Measurements from ENCODE around the gene PLXNB2. TPM values are rescaled to one million over a fixed set of nuclear protein-coding genes. Genes with fewer than 3 reads are reported as not detected.

The PLXNB2 gene
- polyA plus RNA-seq, 1 donor from 2014 or later: 38.6 TPM

GRCh38 chr22:50286275-50286674, 21.2 kb downstream of the PLXNB2 start:
- Histone ChIP-seq H3K36me3 (ENCODE audit: insufficient read depth, low read length) (no peaks in the 10 kb centered on the region), H3K9me2 (ENCODE audit: insufficient read depth, low read length) (no peaks in the 10 kb centered on the region), H3K27me3 (ENCODE audit: insufficient read depth, low read depth, low read length) (no peaks in the 10 kb centered on the region), H3K79me2 (replicated peaks; ENCODE audit: insufficient read depth, low read length) (peaks cover 5% of the 10 kb centered on the region), H3K4me3 (ENCODE audit: low read length) (no peak overlapping the region), H3K4me2 (ENCODE audit: low read length) (no peak overlapping the region), H2AFZ (ENCODE audit: low read depth, low read length) (no peak overlapping the region), H3K9ac (ENCODE audit: low read length) (no peak overlapping the region), H3F3A (ENCODE audit: insufficient read depth, low read length, poor library complexity, severe bottlenecking) (no peaks in the 10 kb centered on the region), H3K27ac (ENCODE audit: low read length) (no peak overlapping the region), H3K9me3 (ENCODE audit: low read length) (no peaks in the 10 kb centered on the region), H4K20me1 (ENCODE audit: insufficient read depth) (no peaks in the 10 kb centered on the region)
- TF ChIP-seq SMC3 (conservative IDR thresholded peaks at IDR 0.05; ENCODE audit: poor library complexity): no peak
- TF ChIP-seq REST (IDR thresholded peaks at IDR 0.05; ENCODE audit: borderline replicate concordance): no peak
- TF ChIP-seq TAF1 (IDR thresholded peaks at IDR 0.05; ENCODE audit: low read depth): no peak

DNA sequence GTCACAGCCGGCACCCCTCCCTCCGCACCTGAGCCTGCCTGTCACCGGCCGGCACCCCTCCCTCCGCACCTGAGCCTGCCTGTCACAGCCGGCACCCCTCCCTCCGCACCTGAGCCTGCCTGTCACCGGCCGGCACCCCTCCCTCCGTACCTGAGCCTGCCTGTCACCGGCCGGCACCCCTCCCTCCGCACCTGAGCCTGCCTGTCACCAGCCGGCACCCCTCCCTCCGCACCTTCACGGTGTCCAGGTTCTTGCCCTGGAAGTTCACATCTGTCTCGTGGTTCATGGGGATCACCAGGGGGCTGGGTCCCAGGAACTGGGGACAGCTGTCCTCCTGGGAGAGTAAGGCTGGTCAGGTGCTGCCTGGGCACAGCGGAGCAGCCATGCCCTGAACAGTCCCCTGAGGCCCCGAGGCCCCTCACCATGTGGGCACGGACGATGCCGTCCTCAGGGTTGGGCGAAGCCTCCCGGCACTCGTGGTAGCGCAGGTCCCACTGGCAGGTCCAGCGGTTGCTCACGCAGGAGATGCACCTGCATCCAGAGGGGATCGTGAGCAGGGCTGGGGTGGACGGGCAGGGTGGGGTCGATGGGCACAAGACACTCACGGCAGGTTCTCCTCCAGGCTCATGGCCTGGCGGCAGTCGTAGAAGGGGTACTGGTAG, 21.7 kb downstream of the PLXNB2 start:
- H3K27ac ChIP-seq (ENCODE audit: low read length): no peak overlapping the region
- no peaks in the 10 kb centered on the region for H3F3A ChIP-seq (ENCODE audit: insufficient read depth, low read length, poor library complexity, severe bottlenecking)
- no peak overlapping the region for H3K4me3 ChIP-seq (ENCODE audit: low read length)
- H4K20me1 ChIP-seq (ENCODE audit: insufficient read depth): no peaks in the 10 kb centered on the region
- no peak overlapping the region for H3K9ac ChIP-seq (ENCODE audit: low read length)
- H3K36me3 ChIP-seq (ENCODE audit: insufficient read depth, low read length): no peaks in the 10 kb centered on the region
- H3K27me3 ChIP-seq (ENCODE audit: insufficient read depth, low read depth, low read length): no peaks in the 10 kb centered on the region
- no peaks in the 10 kb centered on the region for H3K9me2 ChIP-seq (ENCODE audit: insufficient read depth, low read length)
- H3K9me3 ChIP-seq (ENCODE audit: low read length): no peaks in the 10 kb centered on the region
- TF ChIP-seq SMC3 (conservative IDR thresholded peaks at IDR 0.05; ENCODE audit: poor library complexity) (no peak), RAD21 (conservative IDR thresholded peaks at IDR 0.05) (no peak), EZH2 (IDR thresholded peaks at IDR 0.05; ENCODE audit: borderline replicate concordance, insufficient read depth, low read length, poor library complexity, severe bottlenecking) (no peak), EP300 (conservative IDR thresholded peaks at IDR 0.05; ENCODE audit: poor library complexity, severe bottlenecking) (no peak), CTCF (IDR thresholded peaks at IDR 0.05; ENCODE audit: poor library complexity, severe bottlenecking) (no peak), TAF1 (IDR thresholded peaks at IDR 0.05; ENCODE audit: low read depth) (no peak), REST (IDR thresholded peaks at IDR 0.05; ENCODE audit: borderline replicate concordance) (no peak), POLR2AphosphoS5 (IDR thresholded peaks at IDR 0.05) (no peak), MXI1 (conservative IDR thresholded peaks at IDR 0.05; ENCODE audit: poor library complexity, severe bottlenecking) (no peak)
- no peak overlapping the region for H2AFZ ChIP-seq (ENCODE audit: low read depth, low read length)
- peaks cover 3% of the 10 kb centered on the region for H3K79me2 ChIP-seq (replicated peaks; ENCODE audit: insufficient read depth, low read length)
- no peak overlapping the region for H3K4me2 ChIP-seq (ENCODE audit: low read length)

All from neural cell (in vitro differentiated cells).